Keratinocyte (primary cell): ENCODE measurements around the gene FBXO8. TPM values are rescaled to one million over a fixed set of nuclear protein-coding genes. Genes with fewer than 3 reads are reported as not detected.

Source experiments
- DNase-seq: peaks from one replicate; pipeline ENCODE4 v3.0.0-alpha.2; 2011; ENCODE audit warnings: low read depth, missing footprints, low spot score
- FAIRE-seq: peaks from 2 replicates; lab custom pipeline; 2011; peaks lifted over from hg19 to GRCh38; lab: Jason Lieb, UNC
- H2AFZ ChIP-seq: 2 replicates; pipeline ENCODE4 v1.6.0; 2012; ENCODE audit warnings: low read length, control low read depth, inconsistent platforms; ENCODE audit not compliant: control insufficient read depth
- H3K27ac ChIP-seq: 2 replicates; pipeline ENCODE4 v1.5.1; 2011; ENCODE audit warnings: low read length; ENCODE audit not compliant: control insufficient read depth, insufficient read depth
- H3K27me3 ChIP-seq: 3 replicates; pipeline ENCODE4 v1.6.0; 2011; ENCODE audit warnings: low read length; ENCODE audit not compliant: control insufficient read depth, insufficient read depth; ENCODE audit errors: extremely low read depth
- H3K36me3 ChIP-seq, 2 experiments: 2 replicates in 1 of 2; 3 replicates in 1 of 2; pipeline ENCODE4 v1.5.1; 2011; ENCODE audit warnings: low read length in 2 of 2, mild to moderate bottlenecking in 1 of 2; ENCODE audit not compliant: control insufficient read depth in 2 of 2, insufficient read depth in 2 of 2; ENCODE audit errors: extremely low read depth in 1 of 2
- H3K4me1 ChIP-seq: 3 replicates; pipeline ENCODE4 v1.5.1; 2011; ENCODE audit warnings: low read length; ENCODE audit not compliant: control insufficient read depth, insufficient read depth; ENCODE audit errors: extremely low read depth
- H3K4me2 ChIP-seq: 3 replicates; pipeline ENCODE4 v1.6.0; 2011; ENCODE audit warnings: low read depth, low read length; ENCODE audit not compliant: control insufficient read depth, insufficient read depth; ENCODE audit errors: extremely low read depth
- H3K4me3 ChIP-seq, 3 experiments: fragments of 200-600 bp in 1 of 3; sonication (generic) in 1 of 3; 2 replicates in 2 of 3; 3 replicates in 1 of 3; pipeline ENCODE4 v1.5.1; 2011 to 2016; ENCODE audit warnings: low read length in 3 of 3, mild to moderate bottlenecking in 3 of 3, control low read depth in 2 of 3, inconsistent platforms in 1 of 3, low read depth in 1 of 3, mixed read lengths in 1 of 3, mixed run types in 1 of 3, moderate library complexity in 1 of 3; ENCODE audit not compliant: control insufficient read depth in 2 of 3, insufficient read depth in 2 of 3; ENCODE audit errors: extremely low read depth in 1 of 3
- H3K79me2 ChIP-seq: 2 replicates; pipeline ENCODE4 v1.6.0; 2012; ENCODE audit warnings: low read length; ENCODE audit not compliant: control insufficient read depth, insufficient read depth
- H3K9ac ChIP-seq: 3 replicates; pipeline ENCODE4 v1.6.0; 2011; ENCODE audit warnings: low read length; ENCODE audit not compliant: control insufficient read depth, insufficient read depth; ENCODE audit errors: extremely low read depth
- H3K9me1 ChIP-seq: 3 replicates; pipeline ENCODE4 v1.6.0; 2011; ENCODE audit warnings: low read length; ENCODE audit not compliant: control insufficient read depth, insufficient read depth; ENCODE audit errors: extremely low read depth
- H3K9me3 ChIP-seq: 2 replicates; pipeline ENCODE4 v1.5.1; 2012; ENCODE audit warnings: low read depth, low read length; ENCODE audit not compliant: control insufficient read depth
- H4K20me1 ChIP-seq: 3 replicates; pipeline ENCODE4 v1.6.0; 2011; ENCODE audit warnings: low read length; ENCODE audit not compliant: control insufficient read depth, insufficient read depth; ENCODE audit errors: extremely low read depth
- EZH2 ChIP-seq: IDR thresholded peaks from one replicate; pipeline ENCODE4 v1.6.1; 2012; ENCODE audit warnings: inconsistent platforms, mild to moderate bottlenecking, low read length, moderate library complexity
- dilution Hi-C: fragments of 300-500 bp; cut with MboI; formaldehyde crosslinking; loops from one replicate; pipeline ENCODE4 v1.7.0; 2020; ENCODE audit warnings: low sequenced_read_pairs; ENCODE audit not compliant: extremely low pct_ligation_motif_present
- polyA plus RNA-seq, 5 experiments: library from polyadenylated mRNA; depleted of rRNA in 3 of 5; stranded (reverse) in 3 of 5; stranded (forward) in 1 of 5; unstranded in 1 of 5; fragments of >200 nt; gene quantifications; 1 replicate in 1 of 5; 2 replicates in 3 of 5; 3 replicates in 1 of 5; pipeline versions ENCODE4 v1.2.1 to v1.2.3, GENCODE V29; 2011 to 2012; ENCODE audit warnings: missing spikeins in 2 of 5, low read depth in 1 of 5, low replicate concordance in 1 of 5
- TF ChIP-seq, protein P1 (sequence below), 3 experiments: IDR thresholded peaks in 1 of 3; conservative IDR thresholded peaks in 1 of 3; optimal IDR thresholded peaks in 1 of 3; 2 replicates in 2 of 3; 3 replicates in 1 of 3; pipeline versions ENCODE3 to v1.5.1; 2011; ENCODE audit warnings: low read length in 3 of 3, mild to moderate bottlenecking in 3 of 3, moderate library complexity in 2 of 3, control low read depth in 1 of 3, inconsistent platforms in 1 of 3; ENCODE audit not compliant: insufficient read depth in 2 of 3; ENCODE audit errors: extremely low read depth in 1 of 3

Gene FBXO8
- polyA plus RNA-seq, 1 donor (not counting 4 experiments of a cell fraction or from before 2014, with no cell fraction given) = 21.0 TPM

DNA sequence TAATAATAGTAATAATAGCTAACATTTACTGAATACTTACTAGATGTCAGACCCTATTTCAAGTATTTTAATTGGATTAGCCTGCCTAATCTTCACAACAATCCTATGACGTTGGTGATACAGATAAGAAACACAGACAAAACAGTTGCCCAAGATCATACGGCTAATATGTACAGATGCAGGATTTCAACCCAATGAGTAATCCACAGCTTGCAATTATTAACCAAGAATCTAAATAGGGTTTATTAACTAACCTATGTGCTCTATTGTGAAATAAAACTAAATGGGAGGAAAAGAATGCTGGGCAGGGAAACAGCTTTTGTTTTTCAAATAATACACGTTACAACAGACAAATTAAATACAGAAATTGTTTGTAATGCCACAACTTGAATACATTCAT is 23.4 kb downstream of the FBXO8 start:
- Histone ChIP-seq H3K36me3 (peaks cover 0 to 2% of the 10 kb centered on the region in 2 experiments), H3K27ac (no peak overlapping the region), H2AFZ (no peak overlapping the region), H3K79me2 (no peaks in the 10 kb centered on the region), H3K9me3 (no peaks in the 10 kb centered on the region), H3K9ac (no peak overlapping the region), H3K9me1 (no peaks in the 10 kb centered on the region), H4K20me1 (no peaks in the 10 kb centered on the region), H3K27me3 (no peaks in the 10 kb centered on the region), H3K4me2 (no peak overlapping the region), H3K4me1 (no peaks in the 10 kb centered on the region), H3K4me3 (no peak overlapping the region)
- TF ChIP-seq, protein P1, sequence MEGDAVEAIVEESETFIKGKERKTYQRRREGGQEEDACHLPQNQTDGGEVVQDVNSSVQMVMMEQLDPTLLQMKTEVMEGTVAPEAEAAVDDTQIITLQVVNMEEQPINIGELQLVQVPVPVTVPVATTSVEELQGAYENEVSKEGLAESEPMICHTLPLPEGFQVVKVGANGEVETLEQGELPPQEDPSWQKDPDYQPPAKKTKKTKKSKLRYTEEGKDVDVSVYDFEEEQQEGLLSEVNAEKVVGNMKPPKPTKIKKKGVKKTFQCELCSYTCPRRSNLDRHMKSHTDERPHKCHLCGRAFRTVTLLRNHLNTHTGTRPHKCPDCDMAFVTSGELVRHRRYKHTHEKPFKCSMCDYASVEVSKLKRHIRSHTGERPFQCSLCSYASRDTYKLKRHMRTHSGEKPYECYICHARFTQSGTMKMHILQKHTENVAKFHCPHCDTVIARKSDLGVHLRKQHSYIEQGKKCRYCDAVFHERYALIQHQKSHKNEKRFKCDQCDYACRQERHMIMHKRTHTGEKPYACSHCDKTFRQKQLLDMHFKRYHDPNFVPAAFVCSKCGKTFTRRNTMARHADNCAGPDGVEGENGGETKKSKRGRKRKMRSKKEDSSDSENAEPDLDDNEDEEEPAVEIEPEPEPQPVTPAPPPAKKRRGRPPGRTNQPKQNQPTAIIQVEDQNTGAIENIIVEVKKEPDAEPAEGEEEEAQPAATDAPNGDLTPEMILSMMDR (optimal IDR thresholded peaks at IDR 0.05 in 1 of 3, IDR thresholded peaks at IDR 0.05 in 1 of 3, conservative IDR thresholded peaks at IDR 0.05 in 1 of 3; ENCODE audit: extremely low read depth in 1 of 3, insufficient read depth in 2 of 3, low read length in 3 of 3) = no peak
- TF ChIP-seq EZH2 = no peak
- dilution Hi-C loops = no loop called here
- DNase-seq (no peak), FAIRE-seq (no peak)

DNA sequence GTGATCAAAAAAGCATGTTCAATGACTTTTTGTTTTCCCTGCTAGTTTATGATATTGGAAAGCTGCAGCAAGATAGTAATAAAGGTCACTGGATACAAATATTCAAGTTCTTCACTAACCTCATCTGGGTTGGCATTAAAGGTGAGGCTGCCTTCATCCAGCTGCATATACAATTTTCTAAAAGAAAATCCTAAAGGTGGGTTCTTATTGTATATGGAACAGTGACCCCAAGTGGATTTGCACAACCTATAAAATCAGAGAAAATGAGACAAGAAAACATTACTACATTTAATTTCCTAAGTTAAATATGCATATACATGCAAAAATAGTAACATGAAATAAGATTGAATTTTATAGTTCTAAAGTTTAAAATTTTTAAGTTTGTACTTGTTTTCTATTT is 23.9 kb downstream of the FBXO8 start:
- dilution Hi-C loops = no loop called here
- no peak overlapping the region for H3K4me3 ChIP-seq
- no peaks in the 10 kb centered on the region for H4K20me1 ChIP-seq
- TF ChIP-seq, protein P1 (optimal IDR thresholded peaks at IDR 0.05 in 1 of 3, IDR thresholded peaks at IDR 0.05 in 1 of 3, conservative IDR thresholded peaks at IDR 0.05 in 1 of 3; ENCODE audit: extremely low read depth in 1 of 3, insufficient read depth in 2 of 3, low read length in 3 of 3) = no peak
- TF ChIP-seq EZH2 = no peak
- DNase-seq (no peak), FAIRE-seq (no peak)
- no peak overlapping the region for H2AFZ ChIP-seq
- H3K27me3 ChIP-seq = no peaks in the 10 kb centered on the region
- no peaks in the 10 kb centered on the region for H3K4me1 ChIP-seq
- H3K9me3 ChIP-seq = no peaks in the 10 kb centered on the region
- peaks cover 0 to 2% of the 10 kb centered on the region in 2 experiments for H3K36me3 ChIP-seq
- H3K9ac ChIP-seq = no peak overlapping the region
- H3K79me2 ChIP-seq = no peaks in the 10 kb centered on the region
- H3K9me1 ChIP-seq = no peaks in the 10 kb centered on the region
- H3K27ac ChIP-seq = no peak overlapping the region
- H3K4me2 ChIP-seq = no peak overlapping the region
